GM18873 (cell line): Measurements from ENCODE around the gene MEI1.

Experiments
- ATAC-seq: cut with Tn5 transposase; IDR thresholded peaks from one replicate; pipeline ENCODE4 v1.9.1; 2021; ENCODE audit warnings: mild to moderate bottlenecking, moderate library complexity, moderate number of reproducible peaks; ENCODE audit not compliant: unreplicated experiment, low FRiP score

The MEI1 gene

DNA sequence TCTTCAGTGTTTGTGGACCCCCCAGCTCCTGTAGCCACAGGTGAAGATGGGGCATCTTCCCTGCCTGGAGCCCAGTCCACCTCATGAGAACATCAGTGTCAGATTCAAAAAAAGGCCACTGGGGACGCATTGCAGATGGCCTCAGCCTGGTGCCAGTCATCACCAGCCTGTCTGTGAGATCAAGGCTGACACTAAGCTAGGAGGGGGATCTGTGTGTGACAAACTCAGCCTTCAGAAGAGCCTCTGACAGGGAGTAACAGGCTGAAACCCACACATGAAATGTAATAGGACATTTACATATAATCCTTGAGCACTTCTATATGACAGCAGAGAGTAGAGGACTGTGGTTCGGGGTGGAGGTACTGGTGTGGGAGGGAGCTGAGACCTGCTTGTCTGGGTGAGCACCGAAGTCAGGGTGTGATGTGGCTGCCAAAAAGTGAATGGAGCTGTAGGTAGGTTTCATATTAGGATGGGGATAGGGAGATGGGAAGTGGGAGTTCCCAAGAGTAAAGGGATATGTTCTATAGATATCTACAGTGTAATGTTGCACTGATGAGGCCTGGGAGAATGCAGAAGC is 80.7 kb downstream of the MEI1 start:
- no peak for ATAC-seq

- ATAC-seq, result peak; percentile 74
These were observed 81.6 kb downstream of the MEI1 start for GRCh38 chr22:41780746-41781505.

GRCh38 chr22:41781507-41781906 is 82.2 kb downstream of the MEI1 start:
- ATAC-seq, result no peak

DNA sequence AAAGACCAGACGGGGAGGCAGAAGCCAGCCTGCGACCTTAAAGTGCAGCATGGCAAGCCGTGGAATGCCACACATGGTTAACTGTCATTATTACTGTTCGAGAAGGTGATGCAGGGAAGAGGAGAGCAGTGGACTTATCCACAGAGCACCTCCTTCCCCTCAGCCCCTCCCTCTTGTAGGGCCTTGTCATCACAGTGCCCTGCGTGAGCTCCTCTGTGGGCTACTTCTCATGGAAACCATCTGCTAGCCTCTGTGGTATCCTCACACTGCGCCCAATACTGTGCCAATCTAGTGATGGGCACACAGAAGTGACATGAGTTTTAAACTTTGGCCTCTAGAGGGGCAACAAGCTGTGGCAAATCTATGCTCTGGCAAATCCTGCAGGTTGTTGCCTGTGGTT is 83.0 kb downstream of the MEI1 start:
- no peak for ATAC-seq

GRCh38 chr22:41782751-41783150 is 83.4 kb downstream of the MEI1 start:
- no peak for ATAC-seq

DNA sequence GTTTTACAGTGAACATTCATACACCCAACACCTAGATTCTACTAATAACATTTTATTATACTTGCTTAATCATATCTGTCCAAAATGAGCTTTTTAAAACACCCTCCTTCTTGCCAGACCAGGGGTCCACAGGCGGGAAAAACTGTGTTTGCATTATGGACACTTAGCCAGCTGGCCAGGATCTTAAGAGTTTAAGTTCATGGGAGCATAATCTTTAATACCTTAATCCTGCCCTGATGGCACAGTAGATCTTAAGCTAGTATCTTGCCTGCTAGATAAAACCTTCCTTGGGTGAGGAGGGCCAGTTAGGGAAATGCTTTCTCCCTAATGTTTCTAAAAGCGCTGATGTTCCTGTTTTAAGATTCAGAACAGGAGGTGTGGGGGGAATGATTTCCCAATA is 88.0 kb downstream of the MEI1 start:
- ATAC-seq, result no peak

GRCh38 chr22:41793871-41794270 is 94.6 kb downstream of the MEI1 start:
- no peak for ATAC-seq

- no peak for ATAC-seq
These were observed 99.4 kb downstream of the MEI1 start for GRCh38 chr22:41798736-41799135.

DNA sequence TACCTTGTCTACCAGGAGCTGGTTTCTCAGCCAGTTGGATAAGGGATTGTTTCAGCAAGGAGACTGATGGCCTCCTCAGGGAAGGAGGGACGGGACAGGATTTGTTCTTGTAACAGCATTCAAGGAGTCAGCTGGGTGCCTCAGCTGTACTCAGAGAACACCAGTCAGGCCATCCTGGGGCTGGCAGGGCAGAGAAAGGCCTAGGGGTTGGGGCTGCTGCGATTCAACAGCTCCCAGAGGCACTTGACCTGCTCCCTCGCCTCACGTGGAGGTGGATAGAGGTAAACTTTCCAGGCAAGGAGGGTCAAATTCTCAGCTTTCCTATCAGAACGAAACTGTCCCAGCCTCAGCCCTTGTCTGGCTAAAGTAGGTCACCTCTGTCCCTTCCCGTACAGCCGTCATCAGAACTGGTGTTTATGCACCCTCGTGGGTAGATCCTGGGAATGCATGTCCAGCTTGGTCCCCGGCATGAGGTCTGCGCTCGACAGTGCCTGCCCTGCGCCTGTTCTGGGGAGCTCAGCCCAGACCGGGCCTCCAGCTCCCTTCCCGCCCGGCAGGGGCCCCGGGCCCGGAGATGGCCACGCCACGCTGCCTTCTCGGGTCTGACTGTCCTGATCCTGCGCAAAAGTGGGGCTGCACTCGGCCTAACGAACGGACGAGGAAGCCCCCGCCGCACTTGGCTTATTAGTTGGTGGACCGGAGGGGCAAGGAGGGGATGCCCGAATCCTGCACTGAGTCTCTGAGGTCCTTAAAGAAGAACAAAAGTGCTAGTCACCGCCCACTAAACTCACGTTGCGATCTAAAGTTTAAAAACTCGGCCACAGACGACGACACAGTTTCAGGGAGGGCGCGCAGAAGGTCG is 100.4 kb downstream of the MEI1 start:
- no peak for ATAC-seq

- peak; percentile 71 for ATAC-seq
These were observed 101.2 kb downstream of the MEI1 start, which contains the start of gene CCDC134 for GRCh38 chr22:41800348-41801146. TSS of gene CCDC134 (plus strand) at chr22:41800679. CDS start at chr22:41808891, 8,212 bp downstream.

GRCh38 chr22:41801147-41801819 is 102.0 kb downstream of the MEI1 start:
- no peak for ATAC-seq

DNA sequence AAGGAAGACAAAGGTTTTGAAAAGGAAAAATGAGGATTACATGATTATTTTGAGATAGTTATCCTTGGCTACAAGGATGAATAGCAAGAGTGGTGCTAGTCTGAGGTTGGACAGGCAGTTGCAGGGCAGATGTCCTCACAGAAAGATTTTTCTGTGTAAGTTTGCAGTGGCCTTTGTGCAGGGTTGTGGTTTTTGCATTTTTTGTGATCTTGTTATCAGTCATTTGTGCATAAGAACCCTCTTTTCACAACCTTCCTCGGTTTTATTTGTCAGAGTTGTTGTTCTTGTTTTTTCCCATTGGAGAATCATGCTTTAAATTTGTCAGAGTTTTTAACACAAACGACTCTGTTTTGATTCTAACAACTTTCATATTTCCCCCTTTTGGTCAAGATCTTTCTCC is 102.6 kb downstream of the MEI1 start:
- no peak for ATAC-seq

DNA sequence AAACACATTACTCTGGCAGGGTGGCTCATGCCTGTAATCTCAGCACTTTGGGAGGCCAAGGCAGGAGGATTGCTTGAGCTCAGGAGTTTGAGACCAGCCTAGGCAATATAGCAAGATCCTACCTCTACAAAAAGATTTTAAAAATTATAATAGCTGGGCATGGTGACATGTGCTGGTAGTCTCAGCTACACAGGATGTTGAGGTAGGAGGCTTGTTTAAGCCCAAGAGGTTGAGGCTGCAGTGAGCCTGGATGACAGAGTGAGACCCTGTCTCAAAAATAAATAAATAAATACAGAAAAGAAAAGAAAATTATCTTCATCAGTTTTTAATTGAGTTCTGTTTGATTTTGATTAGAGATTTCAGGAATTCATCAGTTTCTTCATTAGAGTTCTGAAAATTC is 106.3 kb downstream of the MEI1 start:
- ATAC-seq, result no peak

- no peak for ATAC-seq
These were observed 109.1 kb downstream of the MEI1 start for GRCh38 chr22:41808400-41808799.

- no peak for ATAC-seq
These were observed 110.7 kb downstream of the MEI1 start for GRCh38 chr22:41810022-41810421.

GRCh38 chr22:41812805-41813545 is 113.7 kb downstream of the MEI1 start:
- no peak for ATAC-seq

- no peak for ATAC-seq
These were observed 114.6 kb downstream of the MEI1 start for GRCh38 chr22:41813726-41814410.

DNA sequence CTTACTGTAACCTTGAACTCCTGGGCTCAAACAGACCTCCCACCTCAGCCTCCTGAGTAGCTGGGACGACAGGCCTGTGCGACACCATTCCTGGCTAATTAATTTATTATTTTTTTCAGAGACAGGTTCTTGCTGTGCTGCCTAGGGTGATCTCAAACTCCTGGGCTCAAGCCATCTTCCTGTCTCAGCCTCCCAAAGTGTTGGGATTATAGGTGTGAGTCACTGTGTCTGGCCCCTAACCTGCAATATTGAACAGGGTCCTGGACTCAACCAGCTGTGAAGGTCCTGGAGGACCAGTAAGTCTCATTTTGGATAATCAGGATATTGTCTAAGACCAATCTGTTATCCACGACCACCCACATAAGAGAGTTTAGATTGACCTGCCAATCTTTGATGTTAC is 116.4 kb downstream of the MEI1 start:
- no peak for ATAC-seq

GRCh38 chr22:41816241-41816640 is 116.9 kb downstream of the MEI1 start:
- no peak for ATAC-seq
